Neural crest cell (in vitro differentiated cells): ENCODE measurements around the gene RETN. TPM values are rescaled to one million over a fixed set of nuclear protein-coding genes. Genes with fewer than 3 reads are reported as not detected.
A peak's percentile ranks its signal among the peaks of the same experiment; 100 is the strongest.

ENCODE experiments used
- DNase-seq: peaks from one replicate; pipeline ENCODE4 v3.0.0; 2021; ENCODE audit warnings: low read depth, mixed read lengths, low spot score
- H3K27ac Mint-ChIP-seq: one replicate; pipeline ENCODE4 v1.8.0; 2021; ENCODE audit warnings: mild to moderate bottlenecking, mixed read lengths; ENCODE audit not compliant: unreplicated experiment
- H3K27me3 Mint-ChIP-seq: 2 replicates; pipeline ENCODE4 v1.8.0; 2021; ENCODE audit warnings: low read depth, mild to moderate bottlenecking, mixed read lengths
- H3K36me3 Mint-ChIP-seq: 2 replicates; pipeline ENCODE4 v1.8.0; 2021; ENCODE audit warnings: low read depth, mild to moderate bottlenecking, mixed read lengths
- H3K4me1 Mint-ChIP-seq: 2 replicates; pipeline ENCODE4 v1.8.0; 2021; ENCODE audit warnings: mixed read lengths
- H3K4me3 Mint-ChIP-seq: one replicate; pipeline ENCODE4 v1.8.0; 2021; ENCODE audit warnings: mild to moderate bottlenecking, mixed read lengths
- H3K9me3 Mint-ChIP-seq: 2 replicates; pipeline ENCODE4 v1.8.0; 2021; ENCODE audit warnings: mixed read lengths
- total RNA-seq: library from RNA; stranded (reverse); gene quantifications from 2 replicates; pipeline ENCODE4 v1.2.1, GENCODE V29; 2021
- TF ChIP-seq, protein P1 (sequence below): fragments of 200-600 bp; sonication (generic); conservative IDR thresholded peaks from 2 replicates; pipeline ENCODE4 v1.5.0; 2021; ENCODE audit warnings: antibody characterized with exemption, mild to moderate bottlenecking

Gene RETN
- total RNA-seq, 1 donor from 2014 or later, result not detected

DNA sequence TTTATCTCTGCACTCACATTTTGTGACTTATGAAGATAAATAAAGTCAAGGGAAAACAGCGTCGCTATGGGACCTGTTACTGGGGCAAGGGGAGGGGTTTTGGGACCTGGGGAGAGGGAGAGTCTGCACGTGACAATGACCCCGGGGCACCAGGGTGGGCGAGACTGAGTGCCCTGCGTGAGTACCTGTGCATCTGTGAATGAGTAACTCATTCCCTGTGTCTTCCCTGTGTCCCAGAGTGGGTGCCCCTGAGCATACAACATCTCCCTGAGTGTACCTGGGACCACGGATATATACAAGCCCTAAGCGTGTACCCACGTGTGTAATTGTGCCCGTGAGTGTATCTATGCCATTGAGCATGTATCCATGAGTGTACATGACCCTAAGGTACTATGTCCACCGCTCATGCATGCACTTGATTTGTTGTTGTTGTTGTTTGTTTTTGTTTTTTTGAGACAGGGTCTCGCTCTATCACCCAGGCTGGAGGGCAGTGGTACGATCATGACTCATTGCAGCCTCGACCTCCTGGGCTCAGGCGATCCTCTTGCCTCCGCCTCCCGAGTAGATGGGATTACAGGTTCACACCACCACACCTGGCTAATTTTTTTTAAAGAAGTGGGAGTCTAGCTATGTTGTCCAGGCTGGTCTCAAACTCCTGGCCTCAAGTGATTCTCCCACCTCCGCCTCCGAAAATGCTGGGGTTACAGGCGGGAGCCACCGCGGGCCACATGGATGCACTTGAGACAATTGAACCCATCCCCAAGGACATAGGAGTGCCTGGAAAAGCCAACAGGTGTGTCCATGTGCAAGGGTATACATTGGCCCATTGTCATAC is 11.1 kb downstream of the RETN start:
- H3K4me3 Mint-ChIP-seq, result peak overlapping the region; percentile 90
- no peaks in the 10 kb centered on the region for H3K9me3 Mint-ChIP-seq
- H3K4me1 Mint-ChIP-seq, result peaks cover 4% of the 10 kb centered on the region
- DNase-seq, result no peak
- H3K27ac Mint-ChIP-seq, result no peak overlapping the region
- TF ChIP-seq, protein P1, sequence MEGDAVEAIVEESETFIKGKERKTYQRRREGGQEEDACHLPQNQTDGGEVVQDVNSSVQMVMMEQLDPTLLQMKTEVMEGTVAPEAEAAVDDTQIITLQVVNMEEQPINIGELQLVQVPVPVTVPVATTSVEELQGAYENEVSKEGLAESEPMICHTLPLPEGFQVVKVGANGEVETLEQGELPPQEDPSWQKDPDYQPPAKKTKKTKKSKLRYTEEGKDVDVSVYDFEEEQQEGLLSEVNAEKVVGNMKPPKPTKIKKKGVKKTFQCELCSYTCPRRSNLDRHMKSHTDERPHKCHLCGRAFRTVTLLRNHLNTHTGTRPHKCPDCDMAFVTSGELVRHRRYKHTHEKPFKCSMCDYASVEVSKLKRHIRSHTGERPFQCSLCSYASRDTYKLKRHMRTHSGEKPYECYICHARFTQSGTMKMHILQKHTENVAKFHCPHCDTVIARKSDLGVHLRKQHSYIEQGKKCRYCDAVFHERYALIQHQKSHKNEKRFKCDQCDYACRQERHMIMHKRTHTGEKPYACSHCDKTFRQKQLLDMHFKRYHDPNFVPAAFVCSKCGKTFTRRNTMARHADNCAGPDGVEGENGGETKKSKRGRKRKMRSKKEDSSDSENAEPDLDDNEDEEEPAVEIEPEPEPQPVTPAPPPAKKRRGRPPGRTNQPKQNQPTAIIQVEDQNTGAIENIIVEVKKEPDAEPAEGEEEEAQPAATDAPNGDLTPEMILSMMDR, result no peak
- H3K27me3 Mint-ChIP-seq, result peaks cover 41% of the 10 kb centered on the region
- H3K36me3 Mint-ChIP-seq, result no peaks in the 10 kb centered on the region

DNA sequence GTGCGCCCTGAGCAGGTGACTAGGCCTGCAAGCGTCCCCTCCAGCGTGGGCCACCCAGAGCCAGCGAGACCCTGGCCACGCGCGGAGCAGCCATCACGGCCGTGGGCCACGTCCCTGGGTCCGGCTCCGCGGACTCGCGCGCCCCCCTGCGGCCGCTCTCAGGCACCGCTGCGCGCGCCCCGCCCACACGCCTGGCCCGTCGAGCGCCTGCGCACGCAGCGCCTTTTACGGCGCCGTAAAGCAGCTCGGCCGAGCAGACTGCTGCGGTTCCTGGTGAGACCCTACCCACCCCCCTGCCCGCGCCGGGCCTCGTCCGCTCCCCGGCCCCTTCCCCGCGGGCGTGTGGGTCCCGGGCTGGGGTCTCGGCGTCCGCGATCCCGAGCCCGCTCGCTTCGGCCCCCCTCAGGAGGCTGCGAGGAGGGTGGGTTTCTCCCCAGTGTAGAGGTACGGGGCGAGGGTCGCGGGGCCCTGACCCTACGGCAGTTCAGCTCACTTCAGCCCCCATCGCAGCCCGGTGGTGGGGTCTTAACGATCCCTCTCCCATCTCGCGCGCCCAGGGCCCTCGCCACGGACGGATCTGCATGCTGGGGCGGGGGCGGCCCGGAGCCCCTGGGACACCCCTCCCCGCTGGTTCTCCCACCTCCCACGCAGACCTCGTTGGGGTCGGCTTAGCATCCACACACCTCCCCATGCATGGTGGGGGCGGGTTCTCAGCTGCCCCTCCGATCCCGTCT is 11.9 kb downstream of the RETN start, which contains the start of gene TRAPPC5:
Gene TRAPPC5 (plus strand): TSS at position 228 of the 734 bp plus-strand sequence. CDS start 1,421 bp downstream, outside the sequence.
- H3K4me3 Mint-ChIP-seq, result peak within 1 kb of the TSS; percentile 90
- H3K27ac Mint-ChIP-seq, result peak within 1 kb of the TSS; percentile 90
- peaks cover 40% of the 10 kb centered on the region for H3K27me3 Mint-ChIP-seq
- DNase-seq, result peak; percentile 85
- TF ChIP-seq, protein P1, result peak; percentile 94
- no peaks in the 10 kb centered on the region for H3K36me3 Mint-ChIP-seq
- H3K4me1 Mint-ChIP-seq, result peaks cover 11% of the 10 kb centered on the region
- H3K9me3 Mint-ChIP-seq, result no peaks in the 10 kb centered on the region

DNA sequence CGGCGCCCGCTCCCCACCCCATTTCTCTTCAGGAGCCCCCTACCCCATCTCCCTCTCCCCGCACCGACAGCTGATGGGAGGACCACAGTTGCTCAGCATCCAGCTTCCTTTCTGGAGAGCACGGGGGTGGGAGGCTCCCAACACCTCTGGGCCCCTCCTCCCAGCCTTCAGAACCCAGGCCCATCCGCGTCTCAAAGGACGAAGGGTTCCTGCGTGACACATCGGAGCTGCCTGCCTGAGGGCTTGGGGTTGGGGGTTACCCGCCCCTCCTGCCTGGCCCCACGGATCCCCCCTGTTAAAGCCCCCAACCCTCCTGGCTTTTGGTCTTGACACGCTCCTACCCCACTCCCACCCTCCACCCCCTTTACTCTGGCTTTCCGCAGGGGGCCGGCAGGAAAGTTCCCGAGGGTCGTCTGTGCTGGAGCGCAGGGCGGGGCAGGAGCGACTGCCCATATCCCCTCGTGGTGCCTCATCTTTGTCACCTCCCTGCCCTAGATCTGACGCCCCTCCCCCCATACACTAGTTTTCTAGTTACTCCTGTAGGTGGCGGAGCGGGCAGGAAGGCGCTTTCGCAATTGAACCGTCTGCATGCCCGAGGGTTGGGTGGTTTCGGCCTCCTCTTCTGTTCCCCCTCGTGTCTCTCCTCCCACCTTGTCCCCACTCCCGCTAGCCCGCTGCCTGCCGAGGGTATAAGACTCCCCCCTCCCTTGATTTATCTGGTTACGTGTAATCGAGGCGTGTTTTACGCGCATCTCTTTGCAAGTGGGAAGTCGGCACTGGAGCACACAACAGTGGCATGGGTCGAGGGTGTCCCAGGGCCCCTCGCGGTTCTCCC is 12.7 kb downstream of the RETN start:
- Mint-ChIP-seq H3K36me3 (no peaks in the 10 kb centered on the region), H3K27me3 (peaks cover 32% of the 10 kb centered on the region), H3K4me3 (peak overlapping the region; percentile 87), H3K27ac (peak overlapping the region; percentile 90), H3K9me3 (no peaks in the 10 kb centered on the region), H3K4me1 (peaks cover 15% of the 10 kb centered on the region)
- peak; percentile 63 for DNase-seq
- TF ChIP-seq, protein P1, result peak; percentile 55

DNA sequence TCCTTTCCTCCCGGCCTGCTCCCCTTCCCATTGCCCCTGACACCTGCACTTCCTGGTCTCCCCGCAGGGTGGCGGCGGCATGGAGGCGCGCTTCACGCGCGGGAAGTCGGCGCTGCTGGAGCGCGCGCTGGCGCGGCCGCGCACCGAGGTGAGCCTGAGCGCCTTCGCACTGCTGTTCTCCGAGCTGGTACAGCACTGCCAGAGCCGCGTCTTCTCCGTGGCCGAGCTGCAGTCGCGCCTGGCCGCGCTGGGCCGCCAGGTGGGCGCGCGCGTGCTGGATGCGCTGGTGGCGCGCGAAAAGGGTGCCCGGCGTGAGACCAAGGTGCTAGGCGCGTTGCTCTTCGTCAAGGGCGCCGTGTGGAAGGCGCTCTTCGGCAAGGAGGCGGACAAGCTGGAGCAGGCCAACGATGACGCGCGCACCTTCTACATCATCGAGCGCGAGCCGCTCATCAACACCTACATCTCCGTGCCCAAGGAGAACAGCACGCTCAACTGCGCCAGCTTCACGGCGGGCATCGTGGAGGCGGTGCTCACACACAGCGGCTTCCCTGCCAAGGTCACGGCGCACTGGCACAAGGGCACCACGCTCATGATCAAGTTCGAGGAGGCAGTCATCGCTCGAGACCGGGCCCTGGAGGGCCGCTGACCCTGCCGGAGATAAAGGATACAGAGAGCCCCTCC is 13.5 kb downstream of the RETN start:
- Mint-ChIP-seq H3K4me1 (peaks cover 15% of the 10 kb centered on the region), H3K27me3 (peaks cover 24% of the 10 kb centered on the region), H3K36me3 (no peaks in the 10 kb centered on the region), H3K4me3 (peak overlapping the region; percentile 87), H3K9me3 (no peaks in the 10 kb centered on the region), H3K27ac (no peak overlapping the region)
- TF ChIP-seq, protein P1, result no peak
- no peak for DNase-seq
